ENCODE measurements around the gene EEF1AKMT1.

GRCh38 chr13:20788312-20788711, 14.6 kb upstream of the EEF1AKMT1 start:
- TF ChIP-seq CTCF (IDR thresholded peaks at IDR 0.05) (no peak), POLR2A (IDR thresholded peaks at IDR 0.05) (no peak)
